HCT116 (cell line): Measurements from ENCODE around the gene METTL17. TPM values are rescaled to one million over a fixed set of nuclear protein-coding genes. Genes with fewer than 3 reads are reported as not detected.

Source experiments
- ATAC-seq: fragments of 200-7000 bp; cut with Tn5 transposase; 2 replicates; pipeline ENCODE4 v1.9.1; 2020; ENCODE audit warnings: mild to moderate bottlenecking, moderate library complexity
- BruUV-seq: library from RNA; stranded (reverse); fragments of 400-500 nt; replicated peaks from 2 replicates; lab custom pipeline; 2021; lab: Mats Ljungman, UMichigan
- CTCF ChIA-PET: fragments of 300-600 bp; sonication (Branson Sonifier 250); formaldehyde crosslinking; loops from one replicate; lab custom pipeline; 2021; ENCODE audit warnings: antibody characterized with exemption; lab: Charles Lee
- POLR2A ChIA-PET: fragments of 300-600, 350-600 bp; sonication (Branson Sonifier 250); formaldehyde crosslinking; loops from one replicate; lab custom pipeline; 2021; ENCODE audit warnings: antibody characterized with exemption; lab: Charles Lee
- RAD21 ChIA-PET, 2 experiments: fragments of 300-600 bp; sonication (Branson Sonifier 250); formaldehyde crosslinking; loops; one replicate each; lab custom pipeline; 2023; ENCODE audit warnings: low total read pairs in 2 of 2; ENCODE audit not compliant: uncharacterized antibody in 2 of 2, unreplicated experiment in 2 of 2, low non-redundant PET in 1 of 2; lab: Charles Lee
- DNase-seq: peaks from one replicate; pipeline ENCODE4 v3.0.0-alpha.2; 2010; ENCODE audit warnings: low read depth, low spot score
- H2AFZ ChIP-seq: fragments of 200-600 bp; shearing (Covaris generic), sonication (generic); 2 replicates; pipeline ENCODE4 v1.6.1; 2017; ENCODE audit warnings: low read depth, mixed run types, mixed read lengths, antibody characterized with exemption, low read length; ENCODE audit not compliant: poor library complexity, severe bottlenecking
- H3K27ac ChIP-seq: 2 replicates; pipeline ENCODE4 v1.5.1; 2012; ENCODE audit warnings: low read depth, low read length
- H3K27me3 ChIP-seq: fragments of 200-600 bp; sonication (generic); 2 replicates; pipeline ENCODE4 v1.6.1; 2016; ENCODE audit warnings: mixed run types, low read length, mixed read lengths; ENCODE audit not compliant: insufficient read depth
- H3K36me3 ChIP-seq, 2 experiments: fragments of 200-500 bp in 1 of 2; fragments of 200-600 bp in 1 of 2; sonication (Bioruptor generic) in 1 of 2; sonication (generic) in 1 of 2; 2 replicates each; pipeline versions ENCODE4 v1.5.1 to v1.6.1; 2014 to 2016; ENCODE audit warnings: low read length in 2 of 2, inconsistent platforms in 1 of 2, mixed read lengths in 1 of 2, mixed run types in 1 of 2; ENCODE audit not compliant: insufficient read depth in 2 of 2, control insufficient read depth in 1 of 2
- H3K4me1 ChIP-seq, 2 experiments: fragments of 200-600 bp in 1 of 2; sonication (generic) in 1 of 2; 2 replicates each; pipeline versions ENCODE4 v1.5.1 to v1.6.1; 2012 to 2017; ENCODE audit warnings: low read length in 2 of 2, inconsistent platforms in 1 of 2, mild to moderate bottlenecking in 1 of 2, mixed read lengths in 1 of 2, mixed run types in 1 of 2, moderate library complexity in 1 of 2; ENCODE audit not compliant: insufficient read depth in 2 of 2, control insufficient read depth in 1 of 2
- H3K4me2 ChIP-seq: fragments of 200-600 bp; sonication (generic); 2 replicates; pipeline ENCODE4 v1.6.1; 2017; ENCODE audit warnings: mixed run types, low read length, mixed read lengths
- H3K4me3 ChIP-seq, 2 experiments: fragments of 200-600 bp in 1 of 2; sonication (generic) in 1 of 2; replicated peaks in 1 of 2; 2 replicates each; pipeline ENCODE4 v1.5.1; 2011 to 2016; ENCODE audit warnings: low read length in 2 of 2, control low read depth in 1 of 2, low read depth in 1 of 2, mild to moderate bottlenecking in 1 of 2, mixed read lengths in 1 of 2, mixed run types in 1 of 2
- H3K79me2 ChIP-seq: fragments of 200-600 bp; sonication (generic); 2 replicates; pipeline ENCODE4 v1.6.1; 2017; ENCODE audit warnings: mild to moderate bottlenecking, mixed run types, low read length, moderate library complexity, mixed read lengths; ENCODE audit not compliant: insufficient read depth
- H3K9ac ChIP-seq: fragments of 200-600 bp; sonication (generic); 2 replicates; pipeline ENCODE4 v1.6.1; 2016; ENCODE audit warnings: low read length, mixed read lengths
- H3K9me2 ChIP-seq: fragments of 200-600 bp; sonication (generic), shearing (Covaris generic); 2 replicates; pipeline ENCODE4 v1.6.1; 2017; ENCODE audit warnings: mixed run types, mild to moderate bottlenecking, moderate library complexity; ENCODE audit not compliant: insufficient read depth
- H3K9me3 ChIP-seq, 2 experiments: fragments of 200-500 bp in 1 of 2; fragments of 200-600 bp in 1 of 2; sonication (Bioruptor generic) in 1 of 2; sonication (generic) in 1 of 2; 2 replicates each; pipeline ENCODE4 v1.6.1; 2014 to 2017; ENCODE audit warnings: low read length in 2 of 2, mixed read lengths in 2 of 2, inconsistent platforms in 1 of 2, low read depth in 1 of 2, mild to moderate bottlenecking in 1 of 2, mixed run types in 1 of 2, moderate library complexity in 1 of 2; ENCODE audit not compliant: control insufficient read depth in 1 of 2, insufficient read depth in 1 of 2
- H4K20me1 ChIP-seq: fragments of 200-600 bp; sonication (generic), shearing (Covaris generic); 2 replicates; pipeline ENCODE4 v1.6.1; 2017; ENCODE audit warnings: mixed run types, mild to moderate bottlenecking, moderate library complexity; ENCODE audit not compliant: insufficient read depth
- CEBPB ChIP-seq: IDR thresholded peaks from 2 replicates; pipeline ENCODE4 v1.6.1; 2012; ENCODE audit warnings: low read depth
- EGR1 ChIP-seq: IDR thresholded peaks from 2 replicates; pipeline ENCODE4 v1.6.1; 2012; ENCODE audit warnings: low read depth
- EZH2 ChIP-seq: fragments of 200-600 bp; sonication (generic); IDR thresholded peaks from 2 replicates; pipeline ENCODE4 v1.6.1; 2017; ENCODE audit warnings: antibody characterized with exemption, mixed run types
- EZH2phosphoT487 ChIP-seq: fragments of 200-600 bp; IDR thresholded peaks from 2 replicates; pipeline ENCODE4 v1.6.1; 2018; ENCODE audit warnings: antibody characterized with exemption, borderline replicate concordance
- FOSL1 ChIP-seq: IDR thresholded peaks from 2 replicates; pipeline ENCODE4 v1.6.1; 2012; ENCODE audit warnings: low read depth
- JUND ChIP-seq: IDR thresholded peaks from 2 replicates; pipeline ENCODE4 v1.6.1; 2012
- POLR2AphosphoS5 ChIP-seq: IDR thresholded peaks from 2 replicates; pipeline ENCODE4 v1.6.1; 2011; ENCODE audit warnings: mild to moderate bottlenecking, low read depth, low read length, moderate library complexity
- RAD21 ChIP-seq: IDR thresholded peaks from 2 replicates; pipeline ENCODE4 v1.6.1; 2012; ENCODE audit warnings: low read depth, mild to moderate bottlenecking
- SIN3A ChIP-seq: IDR thresholded peaks from 2 replicates; pipeline ENCODE4 v1.6.1; 2012; ENCODE audit warnings: low read depth
- SP1 ChIP-seq: IDR thresholded peaks from 2 replicates; pipeline ENCODE4 v1.6.1; 2012; ENCODE audit warnings: low read depth
- SRF ChIP-seq: IDR thresholded peaks from 2 replicates; pipeline ENCODE4 v1.6.1; 2012; ENCODE audit warnings: low read depth
- TCF7L2 ChIP-seq: IDR thresholded peaks from 2 replicates; pipeline ENCODE4 v1.7.0; 2011; ENCODE audit warnings: borderline replicate concordance, inconsistent platforms; ENCODE audit not compliant: insufficient read depth, insufficient read length; ENCODE audit errors: extremely low read depth
- ZFX ChIP-seq: fragments of 450-650 bp; IDR thresholded peaks from 2 replicates; pipeline ENCODE4 v1.6.1; 2017
- ZNF274 ChIP-seq: fragments of 200-500 bp; sonication (Bioruptor generic); IDR thresholded peaks from 2 replicates; pipeline ENCODE4 v1.6.1; 2014; ENCODE audit warnings: mild to moderate bottlenecking, low read depth, low read length, inconsistent platforms
- intact Hi-C: fragments of 100-400 bp; cut with micrococcal nuclease; formaldehyde crosslinking; loops from 2 replicates; pipeline ENCODE4 v1.10.0; 2022
- total RNA-seq: library from RNA; stranded (reverse); gene quantifications from one replicate; pipeline ENCODE4 v1.2.1, GENCODE V29; 2021; ENCODE audit not compliant: unreplicated experiment
- TF ChIP-seq, protein P1 (sequence below), 3 experiments: fragments of 200-600 bp in 1 of 3; sonication (generic) in 1 of 3; IDR thresholded peaks in 2 of 3; conservative IDR thresholded peaks in 1 of 3; 2 replicates each; pipeline ENCODE4 v1.5.1; 2012 to 2017; ENCODE audit warnings: low read depth in 2 of 3, low read length in 2 of 3, antibody characterized with exemption in 1 of 3, borderline replicate concordance in 1 of 3, control low read depth in 1 of 3, mild to moderate bottlenecking in 1 of 3, mixed read lengths in 1 of 3, mixed run types in 1 of 3, moderate library complexity in 1 of 3; ENCODE audit not compliant: insufficient read depth in 1 of 3
- TF ChIP-seq, protein P2 (sequence below): IDR thresholded peaks from 2 replicates; pipeline ENCODE4 v1.6.1; 2012

Gene METTL17
- total RNA-seq, 1 experiment from 2014 or later = 93.5 TPM

- RAD21 ChIA-PET = no interaction called here
- POLR2A ChIA-PET = no interaction called here
- no TSS peak for BruUV-seq
- H3K4me2 ChIP-seq = no peak overlapping the region
- no peaks in the 10 kb centered on the region; the same call in 1 of the 2 replicates for H3K27me3 ChIP-seq
- DNase-seq (no peak), ATAC-seq (no peak; the same call in 1 of the 2 replicates)
- H3K9ac ChIP-seq = no peak overlapping the region
- no peaks in the 10 kb centered on the region for H3K9me2 ChIP-seq
- no peaks in the 10 kb centered on the region for H4K20me1 ChIP-seq
- H3K27ac ChIP-seq = no peak overlapping the region
- no peak overlapping the region for H3K4me3 ChIP-seq
- CTCF ChIA-PET = interaction anchor here (5.2 kb wide), 1 partner anchor 22 kb away, joined by 25 read pairs; no protein-coding TSS in a partner anchor
- H3K4me1 ChIP-seq = peaks cover 0 to 7% of the 10 kb centered on the region in 2 experiments; a peak in 1 of 4 replicates
- no peak overlapping the region for H2AFZ ChIP-seq
- intact Hi-C loops = no loop called here
- H3K9me3 ChIP-seq = no peaks in the 10 kb centered on the region
- TF ChIP-seq JUND (no peak), POLR2AphosphoS5 (no peak), SIN3A (no peak), EZH2phosphoT487 (no peak), EZH2 (no peak), ZFX (no peak), RAD21 (no peak), SRF (no peak)
- TF ChIP-seq, all 23 proteins: peak for 0
- Histone ChIP-seq H3K79me2 (no peaks in the 10 kb centered on the region), H3K36me3 (no peaks in the 10 kb centered on the region)
Measured at GRCh38 chr14:21036751-21037150, 47.0 kb downstream of the METTL17 start.

DNA sequence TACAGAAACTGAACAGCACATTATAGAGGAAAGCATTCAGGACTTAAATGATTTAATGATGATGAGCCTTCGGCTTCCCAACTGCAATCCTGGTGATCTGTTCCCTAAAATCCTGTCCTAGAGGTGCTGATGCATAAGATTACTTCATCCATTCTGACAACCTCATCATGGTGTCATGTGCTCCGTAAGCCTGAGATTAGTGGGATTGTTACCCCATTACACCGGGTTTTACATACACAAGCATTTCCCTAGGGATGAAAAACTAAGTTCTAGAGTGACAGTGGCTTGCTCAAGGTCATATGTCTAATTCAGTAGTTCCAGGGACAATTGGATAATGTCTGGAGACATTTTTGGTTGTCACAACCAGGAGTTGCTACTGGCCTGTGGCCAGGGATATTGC is 47.4 kb downstream of the METTL17 start:
- BruUV-seq = no TSS peak
- ChIA-PET POLR2A (no interaction called here), RAD21 (no interaction called here), CTCF (interaction anchor here (5.2 kb wide), 1 partner anchor 22 kb away, joined by 25 read pairs; no protein-coding TSS in a partner anchor)
- Histone ChIP-seq H3K4me1 (peaks cover 0 to 7% of the 10 kb centered on the region in 2 experiments; a peak in 1 of 4 replicates), H3K9ac (no peak overlapping the region), H3K79me2 (no peaks in the 10 kb centered on the region), H3K9me3 (no peaks in the 10 kb centered on the region), H3K27ac (no peak overlapping the region), H4K20me1 (no peaks in the 10 kb centered on the region), H3K27me3 (no peaks in the 10 kb centered on the region; the same call in 1 of the 2 replicates), H3K9me2 (no peaks in the 10 kb centered on the region), H3K36me3 (no peaks in the 10 kb centered on the region), H3K4me2 (no peak overlapping the region), H3K4me3 (no peak overlapping the region), H2AFZ (no peak overlapping the region)
- intact Hi-C loops = no loop called here
- ATAC-seq = no peak
- no peak for TF ChIP-seq SP1
- TF ChIP-seq SRF = no peak
- TF ChIP-seq, protein P1, sequence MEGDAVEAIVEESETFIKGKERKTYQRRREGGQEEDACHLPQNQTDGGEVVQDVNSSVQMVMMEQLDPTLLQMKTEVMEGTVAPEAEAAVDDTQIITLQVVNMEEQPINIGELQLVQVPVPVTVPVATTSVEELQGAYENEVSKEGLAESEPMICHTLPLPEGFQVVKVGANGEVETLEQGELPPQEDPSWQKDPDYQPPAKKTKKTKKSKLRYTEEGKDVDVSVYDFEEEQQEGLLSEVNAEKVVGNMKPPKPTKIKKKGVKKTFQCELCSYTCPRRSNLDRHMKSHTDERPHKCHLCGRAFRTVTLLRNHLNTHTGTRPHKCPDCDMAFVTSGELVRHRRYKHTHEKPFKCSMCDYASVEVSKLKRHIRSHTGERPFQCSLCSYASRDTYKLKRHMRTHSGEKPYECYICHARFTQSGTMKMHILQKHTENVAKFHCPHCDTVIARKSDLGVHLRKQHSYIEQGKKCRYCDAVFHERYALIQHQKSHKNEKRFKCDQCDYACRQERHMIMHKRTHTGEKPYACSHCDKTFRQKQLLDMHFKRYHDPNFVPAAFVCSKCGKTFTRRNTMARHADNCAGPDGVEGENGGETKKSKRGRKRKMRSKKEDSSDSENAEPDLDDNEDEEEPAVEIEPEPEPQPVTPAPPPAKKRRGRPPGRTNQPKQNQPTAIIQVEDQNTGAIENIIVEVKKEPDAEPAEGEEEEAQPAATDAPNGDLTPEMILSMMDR (IDR thresholded peaks at IDR 0.05 in 2 of 3, conservative IDR thresholded peaks at IDR 0.05 in 1 of 3; ENCODE audit: borderline replicate concordance in 1 of 3, insufficient read depth in 1 of 3, low read depth in 2 of 3, low read length in 2 of 3) = no peak
- no peak for TF ChIP-seq EGR1
- TF ChIP-seq, protein P2, sequence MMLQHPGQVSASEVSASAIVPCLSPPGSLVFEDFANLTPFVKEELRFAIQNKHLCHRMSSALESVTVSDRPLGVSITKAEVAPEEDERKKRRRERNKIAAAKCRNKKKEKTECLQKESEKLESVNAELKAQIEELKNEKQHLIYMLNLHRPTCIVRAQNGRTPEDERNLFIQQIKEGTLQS = no peak
- TF ChIP-seq POLR2AphosphoS5 = no peak
- TF ChIP-seq FOSL1 = no peak
- no peak for TF ChIP-seq TCF7L2
- no peak for TF ChIP-seq ZNF274
- TF ChIP-seq CEBPB = no peak
- TF ChIP-seq ZFX = no peak
- no peak for DNase-seq
